OCI-M2 (cell line): ENCODE data around the gene DNAJB6.

Source experiments
- DNase-seq: peaks from one replicate; lab custom pipeline; 2025; ENCODE audit not compliant: unreplicated experiment; lab: John Stamatoyannopoulos, UW

DNAJB6 gene

GRCh38 chr7:157462840-157463239, 126.0 kb downstream of the DNAJB6 start:
- DNase-seq: no peak

GRCh38 chr7:157463245-157463644, 126.4 kb downstream of the DNAJB6 start:
- DNase-seq: no peak

- no peak for DNase-seq
These were observed 127.5 kb downstream of the DNAJB6 start for GRCh38 chr7:157464111-157464970.

- no peak for DNase-seq
These were observed 128.4 kb downstream of the DNAJB6 start for GRCh38 chr7:157464971-157465886.

DNA sequence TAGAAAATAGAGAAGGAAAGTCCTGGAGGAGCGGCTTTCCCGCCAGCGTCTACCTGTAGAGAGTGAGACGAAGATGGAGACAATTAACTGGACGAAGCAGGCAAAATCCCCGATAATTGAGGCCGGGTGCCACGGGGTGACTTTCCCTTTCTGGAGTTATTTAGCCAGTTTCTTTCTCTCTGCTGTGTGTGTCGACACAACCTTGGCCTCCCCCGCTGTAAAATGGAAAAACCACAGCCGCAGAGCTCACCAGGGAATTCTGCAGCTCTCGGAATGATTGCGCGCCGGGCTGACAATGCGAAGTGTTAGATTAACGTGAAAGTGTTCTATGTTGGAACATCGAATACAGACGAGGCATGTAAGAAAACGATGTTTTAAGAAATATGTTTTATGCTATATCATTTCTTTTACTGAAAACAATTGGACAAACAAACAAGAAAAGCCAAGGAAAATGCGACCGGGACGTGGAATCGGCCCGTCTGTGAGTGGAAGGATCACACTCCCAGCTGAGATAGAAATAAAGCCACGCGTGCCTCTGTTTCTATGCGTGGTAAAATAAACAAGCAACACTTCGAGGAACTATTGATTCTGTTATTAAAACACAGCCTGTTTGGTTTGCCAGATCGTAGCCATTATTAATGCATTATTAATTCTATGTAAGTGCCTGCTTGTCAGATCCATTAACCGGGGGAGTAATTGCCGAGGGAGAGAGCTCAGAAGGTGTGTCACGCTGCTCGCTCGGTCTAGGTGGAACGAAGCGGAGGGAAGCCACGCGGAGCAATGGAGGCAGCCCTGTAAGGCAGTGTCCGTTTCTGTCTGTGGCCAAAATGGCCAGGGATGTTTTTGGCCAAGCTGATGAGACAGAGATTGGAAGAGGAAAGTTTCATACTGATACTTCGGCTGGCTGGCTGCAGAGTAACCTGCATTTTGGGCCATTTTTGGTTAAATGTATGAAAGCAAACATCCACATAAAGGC, 129.4 kb downstream of the DNAJB6 start:
- no peak for DNase-seq

DNA sequence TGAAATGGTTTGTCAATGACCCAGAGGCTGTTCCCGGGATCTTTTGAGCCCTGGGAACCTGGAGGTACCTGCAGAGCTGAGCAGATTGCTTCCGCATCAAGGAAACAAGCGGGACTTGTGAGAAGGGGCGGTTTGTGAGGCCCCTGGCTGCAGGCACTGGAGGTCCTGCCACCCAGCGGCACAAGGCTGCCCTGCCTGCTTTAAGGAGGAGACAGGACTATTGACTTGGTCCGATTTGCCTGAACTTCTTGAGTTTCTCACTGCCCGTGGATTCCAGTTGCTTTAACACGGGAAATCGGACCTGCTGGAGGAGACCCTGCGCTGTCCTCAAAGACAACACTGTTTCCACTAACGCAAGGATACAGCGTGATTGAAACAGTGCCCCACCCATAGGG, 130.1 kb downstream of the DNAJB6 start:
- DNase-seq: no peak
